ENCODE results near the gene RMI2. TPM values are rescaled to one million over a fixed set of nuclear protein-coding genes. Genes with fewer than 3 reads are reported as not detected.

Gene RMI2
- total RNA-seq, 2 donors from 2014 or later, result 0.49 TPM; not detected in 1

GRCh38 chr16:11301645-11302501 is 43.4 kb upstream of the RMI2 start:
- DNase-seq (ENCODE audit: low spot score) (no peak), ATAC-seq (ENCODE audit: insufficient number of reproducible peaks, low FRiP score, low read depth) (no peak)
- no peak for TF ChIP-seq CTCF (IDR thresholded peaks at IDR 0.05)
- Histone ChIP-seq H3K27me3 (replicated peaks; ENCODE audit: insufficient read depth) (no peaks in the 10 kb centered on the region), H3K9me3 (no peaks in the 10 kb centered on the region), H3K36me3 (no peaks in the 10 kb centered on the region), H3K4me3 (no peak overlapping the region), H3K27ac (no peak overlapping the region), H3K4me1 (ENCODE audit: control insufficient read depth in 1 of 2, low read depth in 2 of 2) (peaks cover 5 to 14% of the 10 kb centered on the region in 2 donors)

DNA sequence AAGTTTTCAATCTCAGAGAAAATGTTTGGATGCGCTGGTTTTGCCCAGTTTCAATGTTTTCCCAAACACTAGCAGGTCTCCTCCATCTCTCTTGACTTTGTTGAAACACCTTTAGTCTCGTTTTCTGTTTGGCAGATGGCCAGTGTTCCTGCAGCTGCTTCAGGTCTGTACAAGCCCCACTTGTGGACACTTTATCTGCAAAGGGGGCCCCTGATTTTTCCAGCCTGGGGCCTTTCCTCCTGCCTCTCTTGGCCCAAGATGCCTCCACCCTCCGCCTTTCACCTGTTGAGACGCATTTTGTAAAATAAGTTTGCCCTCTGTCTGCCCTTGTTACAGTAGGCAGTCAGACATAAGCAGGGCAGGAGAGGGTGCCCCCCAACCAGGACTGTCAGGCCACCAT is 42.3 kb upstream of the RMI2 start:
- no peak for TF ChIP-seq CTCF (IDR thresholded peaks at IDR 0.05)
- no peak for ATAC-seq (ENCODE audit: insufficient number of reproducible peaks, low FRiP score, low read depth)
- H3K27ac ChIP-seq, result no peak overlapping the region

GRCh38 chr16:11303405-11304138 is 41.7 kb upstream of the RMI2 start:
- TF ChIP-seq CTCF (IDR thresholded peaks at IDR 0.05), result no peak
- Histone ChIP-seq H3K9me3 (no peaks in the 10 kb centered on the region), H3K4me1 (ENCODE audit: control insufficient read depth in 1 of 2, low read depth in 2 of 2) (no peaks in the 10 kb centered on the region), H3K27me3 (replicated peaks; ENCODE audit: insufficient read depth) (no peaks in the 10 kb centered on the region), H3K4me3 (no peak overlapping the region), H3K36me3 (no peaks in the 10 kb centered on the region), H3K27ac (no peak overlapping the region)
- no peak for ATAC-seq (ENCODE audit: insufficient number of reproducible peaks, low FRiP score, low read depth)
- no peak for DNase-seq (ENCODE audit: low spot score)

More for the DNA sequence above, 42.3 kb upstream of the RMI2 start:
- Histone ChIP-seq H3K4me1 (ENCODE audit: control insufficient read depth in 1 of 2, low read depth in 2 of 2) (peaks cover 0 to 3% of the 10 kb centered on the region in 2 donors), H3K27me3 (replicated peaks; ENCODE audit: insufficient read depth) (no peaks in the 10 kb centered on the region), H3K4me3 (no peak overlapping the region), H3K36me3 (no peaks in the 10 kb centered on the region), H3K9me3 (no peaks in the 10 kb centered on the region)
- no peak for DNase-seq (ENCODE audit: low spot score)

DNA sequence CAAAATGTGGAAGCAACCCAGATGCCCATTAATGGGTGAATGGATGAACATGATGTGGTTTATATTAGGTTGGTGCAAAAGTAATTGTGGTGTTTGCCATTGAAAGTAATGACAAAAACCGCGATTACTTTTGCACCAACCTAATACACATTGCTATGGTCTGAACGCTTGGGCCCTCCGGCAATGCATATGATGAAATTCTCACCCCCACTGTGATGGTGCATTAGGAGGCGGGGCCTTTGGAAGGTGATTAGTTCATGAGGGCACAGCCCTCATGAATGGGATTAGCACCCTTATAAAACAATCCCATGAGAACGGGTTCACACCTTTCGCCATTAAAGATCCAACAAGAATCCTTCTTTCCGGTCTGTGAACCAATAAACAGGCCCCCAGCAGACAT is 38.9 kb upstream of the RMI2 start:
- no peak for ATAC-seq (ENCODE audit: insufficient number of reproducible peaks, low FRiP score, low read depth)
- no peaks in the 10 kb centered on the region for H3K27me3 ChIP-seq (replicated peaks; ENCODE audit: insufficient read depth)
- H3K9me3 ChIP-seq, result no peaks in the 10 kb centered on the region
- no peak overlapping the region for H3K4me3 ChIP-seq
- DNase-seq (ENCODE audit: low spot score), result no peak
- no peak overlapping the region for H3K27ac ChIP-seq
- TF ChIP-seq CTCF (IDR thresholded peaks at IDR 0.05), result no peak
- H3K36me3 ChIP-seq, result no peaks in the 10 kb centered on the region
- H3K4me1 ChIP-seq (ENCODE audit: control insufficient read depth in 1 of 2, low read depth in 2 of 2), result no peaks in the 10 kb centered on the region

DNA sequence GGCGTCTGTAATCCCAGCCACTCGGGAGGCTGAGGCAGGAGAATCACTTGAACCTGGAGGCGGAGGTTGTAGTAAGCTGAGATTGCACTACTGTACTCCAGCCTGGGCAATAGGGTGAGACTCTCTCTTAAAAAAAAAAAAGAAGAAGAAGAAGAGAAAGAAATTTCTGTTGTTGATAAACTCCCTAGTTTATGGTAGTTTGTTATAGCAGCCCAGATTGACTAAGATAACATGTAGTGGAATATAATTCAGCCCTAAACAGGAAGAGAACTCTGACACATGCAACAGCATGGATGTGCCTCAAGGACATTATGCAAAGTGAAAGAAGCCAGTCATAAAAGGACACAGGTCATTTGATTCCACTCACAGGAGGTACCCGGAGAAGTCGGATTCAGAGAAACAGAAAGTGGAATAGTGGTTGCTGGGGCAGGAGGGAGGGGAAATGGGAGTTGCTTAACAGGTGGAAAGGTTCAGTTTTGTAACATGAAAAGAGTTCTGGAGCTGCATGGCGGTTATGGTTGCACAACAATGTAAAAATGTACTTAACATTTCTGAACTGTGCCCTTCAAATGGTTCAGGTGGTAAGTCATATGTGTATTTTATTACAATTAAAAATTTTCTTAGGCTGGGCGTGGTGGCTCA is 38.1 kb upstream of the RMI2 start:
- H3K27me3 ChIP-seq (replicated peaks; ENCODE audit: insufficient read depth), result no peaks in the 10 kb centered on the region
- H3K4me3 ChIP-seq, result no peak overlapping the region
- H3K27ac ChIP-seq, result no peak overlapping the region
- DNase-seq (ENCODE audit: low spot score) (no peak), ATAC-seq (ENCODE audit: insufficient number of reproducible peaks, low FRiP score, low read depth) (no peak)
- TF ChIP-seq CTCF (IDR thresholded peaks at IDR 0.05), result no peak
- H3K4me1 ChIP-seq (ENCODE audit: control insufficient read depth in 1 of 2, low read depth in 2 of 2), result peaks cover 0 to 4% of the 10 kb centered on the region in 2 donors
- no peaks in the 10 kb centered on the region for H3K9me3 ChIP-seq
- H3K36me3 ChIP-seq, result no peaks in the 10 kb centered on the region
